ENCODE measurements around the gene MYO15B. TPM values are rescaled to one million over a fixed set of nuclear protein-coding genes. Genes with fewer than 3 reads are reported as not detected.

MYO15B gene
- total and polyA plus RNA-seq, 2 donors (not counting 3 experiments of a cell fraction or from before 2014, with no cell fraction given): 10.2 to 87.8 TPM

DNA sequence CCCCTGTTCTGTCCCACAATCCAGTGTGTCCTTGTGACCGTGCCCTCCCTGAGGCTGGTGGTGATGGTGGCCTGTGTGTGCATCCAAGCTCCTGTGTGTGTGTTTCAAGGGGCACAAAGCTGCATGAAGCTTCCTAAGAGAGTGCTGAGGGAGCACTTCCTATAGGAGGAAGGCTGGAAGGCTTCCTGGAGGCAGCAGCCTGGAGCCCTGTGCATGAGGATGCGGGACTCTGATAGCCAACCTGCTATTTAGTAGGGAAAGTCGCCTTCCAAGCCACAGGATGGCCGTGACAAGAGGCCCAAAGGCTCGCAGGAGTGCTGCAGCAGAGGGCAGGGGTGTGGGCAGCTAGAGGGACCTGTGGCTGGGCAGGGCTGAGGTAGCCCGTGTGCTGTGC is 8.3 kb downstream of the MYO15B start:
- no peak overlapping the region for H3K4me2 ChIP-seq (ENCODE audit: insufficient read depth, low read length)
- no peak overlapping the region for H2AFZ ChIP-seq (ENCODE audit: low read depth, low read length)
- H3K79me2 ChIP-seq (ENCODE audit: control insufficient read depth, insufficient read depth, low read length): no peaks in the 10 kb centered on the region
- no peak for DNase-seq (ENCODE audit: low read depth, low spot score)
- H3K36me3 ChIP-seq (ENCODE audit: control insufficient read depth in 2 of 2, extremely low read depth in 1 of 2, insufficient read depth in 2 of 2, low read length in 2 of 2): no peaks in the 10 kb centered on the region
- intact Hi-C loops (cut with micrococcal nuclease): no loop called here
- no peak overlapping the region for H3K9ac ChIP-seq (replicated peaks; ENCODE audit: extremely low read depth, insufficient read depth, low read length)
- FAIRE-seq: no peak
- TF ChIP-seq MAX (IDR thresholded peaks at IDR 0.05; ENCODE audit: insufficient read depth, insufficient read length): no peak
- TF ChIP-seq JUN (IDR thresholded peaks at IDR 0.05; ENCODE audit: borderline replicate concordance, insufficient read depth, insufficient read length, low read depth): no peak
- TF ChIP-seq POLR2A (IDR thresholded peaks at IDR 0.05; ENCODE audit: low read depth, low read length): no peak
- TF ChIP-seq MYC (IDR thresholded peaks at IDR 0.05; ENCODE audit: low read depth, low read length): no peak
- TF ChIP-seq FOS (IDR thresholded peaks at IDR 0.05; ENCODE audit: borderline replicate concordance, insufficient read depth, low read length): no peak
- TF ChIP-seq GATA2 (IDR thresholded peaks at IDR 0.05; ENCODE audit: insufficient read depth, insufficient read length, low read depth, low read length): no peak
- no peak for TF ChIP-seq EZH2 (IDR thresholded peaks at IDR 0.05; ENCODE audit: borderline replicate concordance, low read depth, low read length, severe bottlenecking)
- BruUV-seq (replicated peaks): no TSS peak
- POLR2A ChIA-PET: no interaction called here
- H3K9me3 ChIP-seq (replicated peaks; ENCODE audit: control insufficient read depth, insufficient read depth, low read length): no peaks in the 10 kb centered on the region
- dilution Hi-C loops (cut with MboI; ENCODE audit: extremely low pct_ligation_motif_present, low sequenced_read_pairs): no loop called here
- H3K27me3 ChIP-seq (ENCODE audit: control insufficient read depth in 2 of 2, insufficient read depth in 2 of 2, low read length in 2 of 2): no peaks in the 10 kb centered on the region
- H3K27ac ChIP-seq (ENCODE audit: insufficient read depth, low read depth, low read length): no peak overlapping the region
- no peaks in the 10 kb centered on the region for H3K9me1 ChIP-seq (replicated peaks; ENCODE audit: control insufficient read depth, extremely low read depth, insufficient read depth, low read length)
- no peaks in the 10 kb centered on the region for H3K4me1 ChIP-seq (ENCODE audit: control insufficient read depth, extremely low read depth, insufficient read depth, low read length)
- CTCF ChIA-PET: no interaction called here
- H4K20me1 ChIP-seq (replicated peaks; ENCODE audit: control insufficient read depth, extremely low read depth, insufficient read depth, low read length): no peaks in the 10 kb centered on the region
- no peak overlapping the region for H3K4me3 ChIP-seq (replicated peaks in 1 of 3; ENCODE audit: insufficient read depth in 1 of 3, low read depth in 1 of 3, low read length in 3 of 3)

- H4K20me1 ChIP-seq (replicated peaks; ENCODE audit: control insufficient read depth, extremely low read depth, insufficient read depth, low read length): no peaks in the 10 kb centered on the region
- DNase-seq (ENCODE audit: low read depth, low spot score) (no peak), FAIRE-seq (no peak)
- no peak overlapping the region for H2AFZ ChIP-seq (ENCODE audit: low read depth, low read length)
- no peaks in the 10 kb centered on the region for H3K9me3 ChIP-seq (replicated peaks; ENCODE audit: control insufficient read depth, insufficient read depth, low read length)
- no peaks in the 10 kb centered on the region for H3K4me1 ChIP-seq (ENCODE audit: control insufficient read depth, extremely low read depth, insufficient read depth, low read length)
- dilution Hi-C loops (cut with MboI; ENCODE audit: extremely low pct_ligation_motif_present, low sequenced_read_pairs): no loop called here
- no peaks in the 10 kb centered on the region for H3K27me3 ChIP-seq (ENCODE audit: control insufficient read depth in 2 of 2, insufficient read depth in 2 of 2, low read length in 2 of 2)
- ChIA-PET POLR2A (interaction anchor here (0.6 kb wide), 1 partner anchor 18 kb away, joined by 10 read pairs; no protein-coding TSS in a partner anchor), CTCF (no interaction called here)
- no peak overlapping the region for H3K9ac ChIP-seq (replicated peaks; ENCODE audit: extremely low read depth, insufficient read depth, low read length)
- H3K27ac ChIP-seq (ENCODE audit: insufficient read depth, low read depth, low read length): no peak overlapping the region
- H3K9me1 ChIP-seq (replicated peaks; ENCODE audit: control insufficient read depth, extremely low read depth, insufficient read depth, low read length): no peaks in the 10 kb centered on the region
- no peak for TF ChIP-seq EZH2 (IDR thresholded peaks at IDR 0.05; ENCODE audit: borderline replicate concordance, low read depth, low read length, severe bottlenecking)
- no peak for TF ChIP-seq POLR2A (IDR thresholded peaks at IDR 0.05; ENCODE audit: low read depth, low read length)
- TF ChIP-seq, protein P1, sequence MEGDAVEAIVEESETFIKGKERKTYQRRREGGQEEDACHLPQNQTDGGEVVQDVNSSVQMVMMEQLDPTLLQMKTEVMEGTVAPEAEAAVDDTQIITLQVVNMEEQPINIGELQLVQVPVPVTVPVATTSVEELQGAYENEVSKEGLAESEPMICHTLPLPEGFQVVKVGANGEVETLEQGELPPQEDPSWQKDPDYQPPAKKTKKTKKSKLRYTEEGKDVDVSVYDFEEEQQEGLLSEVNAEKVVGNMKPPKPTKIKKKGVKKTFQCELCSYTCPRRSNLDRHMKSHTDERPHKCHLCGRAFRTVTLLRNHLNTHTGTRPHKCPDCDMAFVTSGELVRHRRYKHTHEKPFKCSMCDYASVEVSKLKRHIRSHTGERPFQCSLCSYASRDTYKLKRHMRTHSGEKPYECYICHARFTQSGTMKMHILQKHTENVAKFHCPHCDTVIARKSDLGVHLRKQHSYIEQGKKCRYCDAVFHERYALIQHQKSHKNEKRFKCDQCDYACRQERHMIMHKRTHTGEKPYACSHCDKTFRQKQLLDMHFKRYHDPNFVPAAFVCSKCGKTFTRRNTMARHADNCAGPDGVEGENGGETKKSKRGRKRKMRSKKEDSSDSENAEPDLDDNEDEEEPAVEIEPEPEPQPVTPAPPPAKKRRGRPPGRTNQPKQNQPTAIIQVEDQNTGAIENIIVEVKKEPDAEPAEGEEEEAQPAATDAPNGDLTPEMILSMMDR (IDR thresholded peaks at IDR 0.05; ENCODE audit: extremely low read depth in 1 of 2, insufficient read depth in 1 of 2, low read depth in 1 of 2, low read length in 2 of 2): no peak
- no peak for TF ChIP-seq MAX (IDR thresholded peaks at IDR 0.05; ENCODE audit: insufficient read depth, insufficient read length)
- H3K4me3 ChIP-seq (replicated peaks in 1 of 3; ENCODE audit: insufficient read depth in 1 of 3, low read depth in 1 of 3, low read length in 3 of 3): no peak overlapping the region
- H3K79me2 ChIP-seq (ENCODE audit: control insufficient read depth, insufficient read depth, low read length): no peaks in the 10 kb centered on the region
- no peak overlapping the region for H3K4me2 ChIP-seq (ENCODE audit: insufficient read depth, low read length)
- H3K36me3 ChIP-seq (ENCODE audit: control insufficient read depth in 2 of 2, extremely low read depth in 1 of 2, insufficient read depth in 2 of 2, low read length in 2 of 2): no peaks in the 10 kb centered on the region
- intact Hi-C loops (cut with micrococcal nuclease): no loop called here
- BruUV-seq (replicated peaks): no TSS peak
Measured at GRCh38 chr17:75596320-75597087, 8.9 kb downstream of the MYO15B start.
